ENCODE measurements around the gene EVPL. TPM values are rescaled to one million over a fixed set of nuclear protein-coding genes. Genes with fewer than 3 reads are reported as not detected.

Gene EVPL
- total and polyA plus RNA-seq, 2 of the 13 experiments (the other 11 are each of a cell fraction or from before 2014, with no cell fraction given), result 2.1 to 8.2 TPM

DNA sequence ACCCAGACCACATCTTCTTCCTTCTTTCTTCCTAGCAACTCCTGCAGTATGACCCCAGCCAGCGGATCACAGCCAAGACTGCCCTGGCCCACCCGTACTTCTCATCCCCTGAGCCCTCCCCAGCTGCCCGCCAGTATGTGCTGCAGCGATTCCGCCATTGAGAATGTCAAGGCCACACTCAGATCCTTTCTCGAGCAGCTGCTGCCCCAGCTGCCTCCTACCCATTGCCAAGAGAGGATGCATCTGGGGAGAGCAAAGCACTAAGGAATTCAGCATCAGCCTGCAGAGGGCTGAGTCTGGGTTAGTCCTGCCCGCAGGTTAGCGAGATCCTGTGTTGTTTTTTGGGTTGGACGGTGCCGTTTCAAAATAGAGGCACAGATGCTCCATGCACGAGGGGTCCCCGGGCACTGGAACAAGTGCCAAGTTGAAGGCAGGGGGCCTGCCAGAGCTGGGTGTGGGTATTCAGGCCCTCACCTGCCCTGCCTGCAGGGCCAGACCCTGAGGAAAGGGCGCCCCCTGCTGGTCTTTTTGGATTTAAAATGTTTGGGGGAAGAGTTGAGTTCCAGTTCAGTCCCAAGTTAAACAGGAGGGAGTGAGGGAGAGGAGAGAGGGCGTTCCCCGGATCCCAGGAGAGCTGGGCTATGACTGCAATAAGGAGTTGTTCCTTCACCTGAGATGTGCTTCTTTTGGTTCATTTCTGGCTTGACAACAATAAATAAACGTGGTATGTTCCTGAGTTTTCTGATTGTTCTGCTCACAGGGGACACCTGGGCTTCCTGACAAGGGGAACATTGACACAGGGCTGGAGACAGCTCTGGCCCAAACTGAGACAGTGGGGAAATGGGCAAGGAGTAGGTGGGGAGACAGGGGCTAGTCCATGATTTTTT lies 21.6 kb downstream of the EVPL start (continued):
- TF ChIP-seq CEBPZ (IDR thresholded peaks at IDR 0.05; ENCODE audit: low read length), result no peak
- no peak for TF ChIP-seq ZNF530 (CRISPR knock-in tag; IDR thresholded peaks at IDR 0.05; ENCODE audit: low read depth)
- TF ChIP-seq TEAD2 (CRISPR knock-in tag; IDR thresholded peaks at IDR 0.05), result no peak
- TF ChIP-seq, protein P1, sequence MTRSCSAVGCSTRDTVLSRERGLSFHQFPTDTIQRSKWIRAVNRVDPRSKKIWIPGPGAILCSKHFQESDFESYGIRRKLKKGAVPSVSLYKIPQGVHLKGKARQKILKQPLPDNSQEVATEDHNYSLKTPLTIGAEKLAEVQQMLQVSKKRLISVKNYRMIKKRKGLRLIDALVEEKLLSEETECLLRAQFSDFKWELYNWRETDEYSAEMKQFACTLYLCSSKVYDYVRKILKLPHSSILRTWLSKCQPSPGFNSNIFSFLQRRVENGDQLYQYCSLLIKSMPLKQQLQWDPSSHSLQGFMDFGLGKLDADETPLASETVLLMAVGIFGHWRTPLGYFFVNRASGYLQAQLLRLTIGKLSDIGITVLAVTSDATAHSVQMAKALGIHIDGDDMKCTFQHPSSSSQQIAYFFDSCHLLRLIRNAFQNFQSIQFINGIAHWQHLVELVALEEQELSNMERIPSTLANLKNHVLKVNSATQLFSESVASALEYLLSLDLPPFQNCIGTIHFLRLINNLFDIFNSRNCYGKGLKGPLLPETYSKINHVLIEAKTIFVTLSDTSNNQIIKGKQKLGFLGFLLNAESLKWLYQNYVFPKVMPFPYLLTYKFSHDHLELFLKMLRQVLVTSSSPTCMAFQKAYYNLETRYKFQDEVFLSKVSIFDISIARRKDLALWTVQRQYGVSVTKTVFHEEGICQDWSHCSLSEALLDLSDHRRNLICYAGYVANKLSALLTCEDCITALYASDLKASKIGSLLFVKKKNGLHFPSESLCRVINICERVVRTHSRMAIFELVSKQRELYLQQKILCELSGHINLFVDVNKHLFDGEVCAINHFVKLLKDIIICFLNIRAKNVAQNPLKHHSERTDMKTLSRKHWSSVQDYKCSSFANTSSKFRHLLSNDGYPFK (CRISPR knock-in tag; IDR thresholded peaks at IDR 0.05; ENCODE audit: borderline replicate concordance), result no peak
- TF ChIP-seq PCBP2 (optimal IDR thresholded peaks at IDR 0.05; ENCODE audit: low read depth, low read length, poor library complexity, severe bottlenecking), result no peak
- no peak for TF ChIP-seq ZNF577 (CRISPR knock-in tag; IDR thresholded peaks at IDR 0.05; ENCODE audit: borderline replicate concordance, low read depth)
- TF ChIP-seq ASH2L (IDR thresholded peaks at IDR 0.05; ENCODE audit: insufficient read length, low read depth, low read length), result peak; percentile 26
- TF ChIP-seq, protein P2, sequence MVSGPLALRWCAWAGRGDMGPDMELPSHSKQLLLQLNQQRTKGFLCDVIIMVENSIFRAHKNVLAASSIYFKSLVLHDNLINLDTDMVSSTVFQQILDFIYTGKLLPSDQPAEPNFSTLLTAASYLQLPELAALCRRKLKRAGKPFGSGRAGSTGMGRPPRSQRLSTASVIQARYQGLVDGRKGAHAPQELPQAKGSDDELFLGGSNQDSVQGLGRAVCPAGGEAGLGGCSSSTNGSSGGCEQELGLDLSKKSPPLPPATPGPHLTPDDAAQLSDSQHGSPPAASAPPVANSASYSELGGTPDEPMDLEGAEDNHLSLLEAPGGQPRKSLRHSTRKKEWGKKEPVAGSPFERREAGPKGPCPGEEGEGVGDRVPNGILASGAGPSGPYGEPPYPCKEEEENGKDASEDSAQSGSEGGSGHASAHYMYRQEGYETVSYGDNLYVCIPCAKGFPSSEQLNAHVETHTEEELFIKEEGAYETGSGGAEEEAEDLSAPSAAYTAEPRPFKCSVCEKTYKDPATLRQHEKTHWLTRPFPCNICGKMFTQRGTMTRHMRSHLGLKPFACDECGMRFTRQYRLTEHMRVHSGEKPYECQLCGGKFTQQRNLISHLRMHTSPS (CRISPR knock-in tag; IDR thresholded peaks at IDR 0.05; ENCODE audit: low read depth), result no peak
- no peak for TF ChIP-seq SOX6 (IDR thresholded peaks at IDR 0.05)
- TF ChIP-seq SOX6 (CRISPR knock-in tag; IDR thresholded peaks at IDR 0.05), result peak; percentile 39; the same call in 1 of the 2 replicates
- TF ChIP-seq THAP7 (CRISPR knock-in tag; IDR thresholded peaks at IDR 0.05), result 0 out of 2 replicates have a peak, but pooled peaks have one; percentile 21
- TF ChIP-seq NFE2L2 (IDR thresholded peaks at IDR 0.05; ENCODE audit: low read length), result no peak
- no peak for TF ChIP-seq ZNF431 (CRISPR knock-in tag; IDR thresholded peaks at IDR 0.05; ENCODE audit: borderline replicate concordance, low read depth)
- no peak for TF ChIP-seq PHF20 (CRISPR knock-in tag; IDR thresholded peaks at IDR 0.05)
- no peak for TF ChIP-seq ZNF615 (CRISPR knock-in tag; IDR thresholded peaks at IDR 0.05; ENCODE audit: borderline replicate concordance)
- TF ChIP-seq HDAC2 (CRISPR knock-in tag; IDR thresholded peaks at IDR 0.05), result 0 out of 2 replicates have a peak, but pooled peaks have one; percentile 16

All from HepG2 (cell line).